Fibroblast of lung (primary cell): Measurements from ENCODE around the gene PPP2R3B. TPM values are rescaled to one million over a fixed set of nuclear protein-coding genes. Genes with fewer than 3 reads are reported as not detected.
A peak's percentile ranks its signal among the peaks of the same experiment; 100 is the strongest.

Source experiments
- DNase-seq, 2 donors: peaks; one replicate each; pipeline versions ENCODE4 v3.0.0 to v3.0.0-alpha.2; 2010; ENCODE audit warnings: low read depth in 2 of 2
- H2AFZ ChIP-seq: 2 replicates; pipeline ENCODE4 v1.5.1; 2012; ENCODE audit warnings: low read length, control low read depth, inconsistent platforms
- H3K27ac ChIP-seq: 2 replicates; pipeline ENCODE4 v1.5.1; 2011; ENCODE audit warnings: low read length, control low read depth; ENCODE audit not compliant: insufficient read depth
- H3K27me3 ChIP-seq: 2 replicates; pipeline ENCODE4 v1.5.1; 2011; ENCODE audit warnings: mild to moderate bottlenecking, low read length; ENCODE audit not compliant: control insufficient read depth, insufficient read depth
- H3K36me3 ChIP-seq: 2 replicates; pipeline ENCODE4 v1.5.1; 2011; ENCODE audit warnings: low read length; ENCODE audit not compliant: control insufficient read depth, insufficient read depth
- H3K4me1 ChIP-seq: 2 replicates; pipeline ENCODE4 v1.5.1; 2011; ENCODE audit warnings: low read length; ENCODE audit not compliant: control insufficient read depth, insufficient read depth; ENCODE audit errors: extremely low read depth
- H3K4me2 ChIP-seq: 2 replicates; pipeline ENCODE4 v1.5.1; 2011; ENCODE audit warnings: low read length, control low read depth; ENCODE audit not compliant: insufficient read depth; ENCODE audit errors: extremely low read depth
- H3K4me3 ChIP-seq, 4 experiments: fragments of 200-600 bp in 1 of 4; sonication (generic) in 1 of 4; replicated peaks in 1 of 4; 2 replicates each; pipeline ENCODE4 v1.5.1; 2011 to 2016; ENCODE audit warnings: low read length in 4 of 4, low read depth in 3 of 4, mild to moderate bottlenecking in 3 of 4, control low read depth in 2 of 4, inconsistent platforms in 1 of 4, mixed read lengths in 1 of 4; ENCODE audit not compliant: insufficient read depth in 1 of 4; ENCODE audit errors: control extremely low read depth in 1 of 4
- H3K79me2 ChIP-seq: 2 replicates; pipeline ENCODE4 v1.5.1; 2012; ENCODE audit warnings: mild to moderate bottlenecking, low read length, inconsistent platforms; ENCODE audit not compliant: control insufficient read depth, insufficient read depth
- H3K9ac ChIP-seq: 2 replicates; pipeline ENCODE4 v1.5.1; 2011; ENCODE audit warnings: mild to moderate bottlenecking, low read length, control low read depth; ENCODE audit not compliant: insufficient read depth
- H3K9me3 ChIP-seq: 2 replicates; pipeline ENCODE4 v1.5.1; 2012; ENCODE audit warnings: low read depth, low read length; ENCODE audit not compliant: control insufficient read depth, insufficient read depth
- H4K20me1 ChIP-seq: 2 replicates; pipeline ENCODE4 v1.5.1; 2011; ENCODE audit warnings: low read length; ENCODE audit not compliant: control insufficient read depth, insufficient read depth; ENCODE audit errors: extremely low read depth
- EZH2 ChIP-seq: IDR thresholded peaks from 2 replicates; pipeline ENCODE4 v1.5.1; 2012; ENCODE audit warnings: low read length, control low read depth, mild to moderate bottlenecking; ENCODE audit errors: missing control alignments
- polyA plus RNA-seq, 2 donors: library from polyadenylated mRNA; depleted of rRNA in 1 of 2; stranded (reverse) in 1 of 2; unstranded in 1 of 2; fragments of >200 nt; gene quantifications; 2 replicates each; pipeline ENCODE4 v1.2.1, GENCODE V29; 2011 to 2012; ENCODE audit warnings: missing spikeins in 1 of 2
- total RNA-seq: library from RNA; depleted of rRNA; stranded (reverse); fragments of >200 nt; gene quantifications from 2 replicates; pipeline ENCODE4 v1.2.1, GENCODE V29; 2014
- TF ChIP-seq, protein P1 (sequence below), 2 donors: IDR thresholded peaks in 1 of 2; conservative IDR thresholded peaks in 1 of 2; 1 replicate in 1 of 2; 2 replicates in 1 of 2; pipeline ENCODE4 v1.5.1; 2011 to 2012; ENCODE audit warnings: low read length in 2 of 2, control low read depth in 1 of 2, inconsistent platforms in 1 of 2, low read depth in 1 of 2, mild to moderate bottlenecking in 1 of 2

PPP2R3B gene
- total and polyA plus RNA-seq, 2 donors (not counting 1 experiment from before 2014, with no cell fraction given), result 3.2 to 14.7 TPM

DNA sequence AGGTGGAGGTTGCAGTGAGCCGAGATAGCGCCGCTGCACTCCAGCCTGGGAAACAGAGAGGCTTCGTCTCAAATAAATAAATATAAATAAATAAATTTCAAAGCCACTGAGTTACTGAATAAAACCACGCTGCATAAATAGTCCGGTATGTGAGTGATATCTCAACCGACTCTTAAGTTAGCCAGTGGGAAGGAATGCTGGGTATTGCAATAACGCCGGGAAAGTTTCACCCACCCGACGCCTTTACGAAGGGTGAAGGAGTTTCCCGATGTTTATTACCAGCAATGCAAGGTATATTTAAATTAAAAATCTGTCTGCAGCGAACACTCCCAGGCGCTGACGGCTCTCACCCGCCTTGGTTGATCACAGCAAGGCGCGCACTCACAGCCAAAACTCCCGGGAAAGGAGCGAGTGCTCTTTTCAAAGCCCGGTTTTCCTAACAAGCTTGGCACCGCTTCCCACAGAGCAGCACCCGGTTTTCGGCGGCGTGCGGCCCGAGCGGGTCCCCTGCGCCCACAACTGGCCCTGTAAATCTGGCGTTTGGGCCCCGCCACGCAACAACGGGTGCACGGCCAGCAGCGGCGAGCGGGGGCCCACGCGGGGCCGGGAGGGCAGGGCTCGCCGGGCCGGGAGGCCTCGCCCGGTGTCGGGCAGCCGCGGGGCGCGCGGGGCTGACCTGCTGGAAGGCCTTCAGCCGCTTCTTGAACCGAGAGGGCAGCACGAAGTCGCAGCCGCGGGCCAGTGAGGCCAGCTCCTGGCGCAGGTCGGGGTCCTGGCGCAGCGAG is 13.7 kb downstream of the PPP2R3B start:
- Histone ChIP-seq H3K79me2 (no peaks in the 10 kb centered on the region), H3K4me1 (no peaks in the 10 kb centered on the region), H2AFZ (no peak overlapping the region), H3K27me3 (peaks cover 6% of the 10 kb centered on the region), H4K20me1 (no peaks in the 10 kb centered on the region), H3K9ac (no peak overlapping the region), H3K4me2 (peak overlapping the region; percentile 68), H3K36me3 (no peaks in the 10 kb centered on the region), H3K9me3 (no peaks in the 10 kb centered on the region), H3K4me3 (peak overlapping the region in 3 of 4 experiments; percentile 21 to 52 (median 40)), H3K27ac (no peak overlapping the region)
- peak in 1 of 2 donors; percentile 51 for DNase-seq
- TF ChIP-seq, protein P1, sequence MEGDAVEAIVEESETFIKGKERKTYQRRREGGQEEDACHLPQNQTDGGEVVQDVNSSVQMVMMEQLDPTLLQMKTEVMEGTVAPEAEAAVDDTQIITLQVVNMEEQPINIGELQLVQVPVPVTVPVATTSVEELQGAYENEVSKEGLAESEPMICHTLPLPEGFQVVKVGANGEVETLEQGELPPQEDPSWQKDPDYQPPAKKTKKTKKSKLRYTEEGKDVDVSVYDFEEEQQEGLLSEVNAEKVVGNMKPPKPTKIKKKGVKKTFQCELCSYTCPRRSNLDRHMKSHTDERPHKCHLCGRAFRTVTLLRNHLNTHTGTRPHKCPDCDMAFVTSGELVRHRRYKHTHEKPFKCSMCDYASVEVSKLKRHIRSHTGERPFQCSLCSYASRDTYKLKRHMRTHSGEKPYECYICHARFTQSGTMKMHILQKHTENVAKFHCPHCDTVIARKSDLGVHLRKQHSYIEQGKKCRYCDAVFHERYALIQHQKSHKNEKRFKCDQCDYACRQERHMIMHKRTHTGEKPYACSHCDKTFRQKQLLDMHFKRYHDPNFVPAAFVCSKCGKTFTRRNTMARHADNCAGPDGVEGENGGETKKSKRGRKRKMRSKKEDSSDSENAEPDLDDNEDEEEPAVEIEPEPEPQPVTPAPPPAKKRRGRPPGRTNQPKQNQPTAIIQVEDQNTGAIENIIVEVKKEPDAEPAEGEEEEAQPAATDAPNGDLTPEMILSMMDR (conservative IDR thresholded peaks at IDR 0.05 in 1 of 2, IDR thresholded peaks at IDR 0.05 in 1 of 2; ENCODE audit: low read depth in 1 of 2, low read length in 2 of 2), result no peak
- TF ChIP-seq EZH2, result peak; percentile 75

DNA sequence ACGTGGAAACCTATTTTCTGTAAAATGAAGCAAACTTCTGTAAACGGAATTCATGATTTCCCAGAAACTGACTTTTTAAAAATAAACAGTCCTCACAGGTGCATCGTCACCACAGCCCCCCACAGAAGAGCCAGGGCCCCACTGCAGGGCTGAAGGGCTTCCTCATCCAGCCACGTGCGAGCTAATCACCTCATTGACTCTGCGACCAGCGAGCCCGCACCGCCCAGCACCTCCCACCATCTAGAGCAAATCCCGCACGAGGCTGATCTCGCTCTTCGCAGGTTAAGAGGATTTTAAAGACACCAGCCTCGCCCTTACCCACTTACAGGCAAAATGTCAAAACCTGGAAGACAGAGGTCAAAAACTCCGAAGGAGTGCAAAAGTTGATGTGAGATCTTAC is 14.8 kb downstream of the PPP2R3B start:
- Histone ChIP-seq H3K27ac (no peak overlapping the region), H3K9me3 (no peaks in the 10 kb centered on the region), H3K79me2 (no peaks in the 10 kb centered on the region), H3K4me2 (no peak overlapping the region), H4K20me1 (no peaks in the 10 kb centered on the region), H3K27me3 (peaks cover 6% of the 10 kb centered on the region), H2AFZ (no peak overlapping the region), H3K36me3 (no peaks in the 10 kb centered on the region), H3K4me1 (no peaks in the 10 kb centered on the region), H3K4me3 (no peak overlapping the region), H3K9ac (no peak overlapping the region)
- TF ChIP-seq, protein P1 (conservative IDR thresholded peaks at IDR 0.05 in 1 of 2, IDR thresholded peaks at IDR 0.05 in 1 of 2; ENCODE audit: low read depth in 1 of 2, low read length in 2 of 2), result no peak
- TF ChIP-seq EZH2, result no peak
- no peak for DNase-seq

DNA sequence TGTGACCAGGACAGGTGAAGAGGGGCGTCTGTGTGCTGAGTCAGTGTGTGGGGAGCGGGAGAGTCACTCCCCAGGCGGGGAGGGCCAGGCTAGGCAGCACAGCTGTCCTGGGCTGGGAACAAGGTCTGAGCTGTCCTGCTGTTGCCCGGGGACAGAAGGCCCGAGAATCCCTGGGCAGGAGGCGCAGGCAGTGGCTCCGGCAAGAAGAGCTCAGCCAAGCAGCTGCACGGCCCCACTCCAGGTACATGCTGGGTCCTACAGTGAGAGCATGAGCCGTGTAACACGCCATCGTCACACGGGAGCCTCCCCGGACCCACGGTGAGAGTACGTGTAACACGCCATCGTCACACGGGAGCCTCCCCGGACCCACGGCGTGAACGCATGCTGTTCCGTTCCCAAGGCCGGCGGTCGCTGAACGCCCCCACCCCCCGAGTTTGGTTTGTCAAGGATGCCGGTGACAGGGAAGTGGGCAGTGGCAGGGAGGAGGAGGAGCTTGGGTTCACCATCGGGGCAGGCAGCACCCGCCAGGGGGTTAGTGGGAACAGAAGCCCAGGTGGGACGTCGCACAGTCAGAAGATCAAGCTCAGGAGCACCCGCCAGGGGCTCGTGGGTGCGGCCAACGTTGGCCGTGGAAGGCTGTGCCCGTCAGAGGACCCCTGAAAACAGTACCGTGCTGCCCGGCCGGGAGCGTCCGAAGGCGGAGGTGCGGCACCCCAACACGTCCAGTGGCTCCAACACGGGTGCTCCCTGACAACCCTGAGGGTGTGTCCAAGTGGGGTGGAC is 15.6 kb downstream of the PPP2R3B start:
- H3K4me3 ChIP-seq, result no peak overlapping the region
- H3K79me2 ChIP-seq, result no peaks in the 10 kb centered on the region
- H3K9ac ChIP-seq, result no peak overlapping the region
- H2AFZ ChIP-seq, result no peak overlapping the region
- no peak overlapping the region for H3K4me2 ChIP-seq
- no peaks in the 10 kb centered on the region for H3K4me1 ChIP-seq
- TF ChIP-seq, protein P1 (conservative IDR thresholded peaks at IDR 0.05 in 1 of 2, IDR thresholded peaks at IDR 0.05 in 1 of 2; ENCODE audit: low read depth in 1 of 2, low read length in 2 of 2), result no peak
- no peak for TF ChIP-seq EZH2
- H4K20me1 ChIP-seq, result no peaks in the 10 kb centered on the region
- H3K27me3 ChIP-seq, result peaks cover 6% of the 10 kb centered on the region
- H3K36me3 ChIP-seq, result no peaks in the 10 kb centered on the region
- H3K9me3 ChIP-seq, result no peaks in the 10 kb centered on the region
- H3K27ac ChIP-seq, result no peak overlapping the region
- DNase-seq, result no peak
